Stimulated activated CD4-positive, alpha-beta T cell treated with anti-CD3 and anti-CD28 coated beads, Interleukin-15, amount 100 ng/mL, for 48 hours (primary cell): ENCODE data around the gene LARGE1.
A peak's percentile ranks its signal among the peaks of the same experiment; 100 is the strongest.
"Not testable (repeated sequence)": the region's sequence is repeated elsewhere in the genome, so short reads cannot be mapped to it uniquely, and the experiment has no call there.

ENCODE experiments used
- DNase-seq, 2 donors: peaks; one replicate each; pipeline ENCODE4 v3.0.0-alpha.2; 2020; ENCODE audit warnings: low read depth in 2 of 2

The LARGE1 gene

DNA sequence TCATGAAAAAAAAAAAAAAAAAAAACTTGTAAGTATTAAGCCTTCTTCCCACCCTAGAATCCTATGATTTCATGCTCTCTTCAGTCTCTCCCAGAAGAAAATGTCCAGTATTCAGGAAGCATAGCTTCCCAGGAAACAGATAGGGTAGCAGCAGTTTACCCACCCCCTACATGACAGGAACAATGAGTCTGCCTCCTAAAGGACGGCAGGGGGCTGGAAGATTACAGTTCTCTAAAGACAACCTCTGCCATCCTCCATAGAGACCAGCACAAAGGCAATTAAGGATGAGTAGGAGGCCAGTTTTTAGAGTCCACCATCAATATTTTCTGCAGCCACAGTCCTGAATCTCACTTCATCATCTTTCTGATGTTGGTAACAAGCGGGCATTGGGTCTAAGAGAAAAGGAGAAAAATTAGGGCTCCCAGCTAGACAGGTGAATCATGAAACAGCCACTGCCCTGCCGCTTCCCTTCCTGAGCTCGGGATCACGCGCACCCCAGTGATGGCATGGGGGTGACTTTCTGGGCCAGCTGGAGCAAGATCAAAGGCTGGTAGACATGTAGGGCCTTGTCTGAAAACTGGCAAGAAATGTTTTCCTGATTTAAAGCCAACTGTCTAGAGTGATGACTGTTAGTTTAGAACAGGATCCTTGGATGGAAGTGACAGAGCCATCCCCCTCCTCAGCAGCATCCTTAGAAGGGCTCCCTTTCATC, 322.8 kb downstream of the LARGE1 start:
- no peak for DNase-seq

DNA sequence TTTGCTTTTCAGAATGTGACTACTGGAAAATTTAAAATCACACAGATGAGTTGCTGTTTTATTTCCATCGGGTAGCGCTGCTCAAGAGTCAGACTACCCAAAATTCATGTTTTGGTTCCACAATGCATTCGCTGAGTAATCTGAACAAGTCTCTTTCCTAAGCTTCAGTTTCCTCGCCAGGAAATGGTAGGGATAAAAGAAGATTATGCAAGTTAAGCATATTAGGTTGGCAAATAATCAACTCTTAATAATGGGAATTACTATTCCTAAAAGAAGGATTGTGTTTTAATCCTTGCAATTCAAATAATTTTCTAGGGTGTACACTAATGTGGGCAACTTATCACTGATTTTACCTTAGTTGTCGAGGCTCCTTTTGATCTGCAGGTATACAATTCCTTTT, 326.5 kb downstream of the LARGE1 start:
- no peak for DNase-seq

DNA sequence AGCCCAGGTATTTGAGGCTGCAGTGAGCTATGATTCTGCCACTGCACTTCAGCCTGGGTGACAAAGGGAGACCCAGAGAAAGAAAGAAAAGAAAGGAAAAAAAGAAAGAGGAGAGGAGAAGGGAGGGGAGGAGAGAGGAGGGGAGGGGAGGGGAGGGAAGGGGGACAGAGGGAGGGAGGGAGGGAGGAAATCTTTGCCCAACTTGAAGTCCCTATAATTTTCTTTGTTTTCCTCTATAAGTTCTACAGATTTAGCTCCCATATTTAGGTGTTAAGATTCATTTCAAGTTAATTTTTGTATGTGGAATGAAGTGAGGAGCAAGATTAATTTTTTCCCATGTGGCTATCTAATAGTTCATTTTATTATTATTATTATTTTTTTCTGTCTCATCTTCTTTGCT, 328.3 kb downstream of the LARGE1 start:
- DNase-seq = no peak

DNA sequence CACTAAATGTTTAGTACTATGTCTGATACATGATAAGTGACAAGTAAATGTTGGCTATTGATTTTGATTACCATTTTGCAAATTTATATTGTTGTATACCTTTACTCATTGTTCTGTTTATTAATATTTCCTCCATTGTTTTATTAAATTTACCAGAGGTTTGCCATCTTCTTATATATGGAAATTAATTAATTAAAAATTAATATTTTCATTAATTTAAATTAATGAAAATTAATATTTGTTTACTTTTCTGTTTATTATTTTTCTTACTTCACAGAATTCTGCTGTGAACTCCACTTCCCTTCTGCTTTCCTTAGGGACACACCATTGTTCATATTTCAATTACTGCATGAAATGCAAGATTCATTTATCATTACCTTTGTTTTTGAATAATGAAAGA, 331.0 kb downstream of the LARGE1 start:
- no peak for DNase-seq

DNA sequence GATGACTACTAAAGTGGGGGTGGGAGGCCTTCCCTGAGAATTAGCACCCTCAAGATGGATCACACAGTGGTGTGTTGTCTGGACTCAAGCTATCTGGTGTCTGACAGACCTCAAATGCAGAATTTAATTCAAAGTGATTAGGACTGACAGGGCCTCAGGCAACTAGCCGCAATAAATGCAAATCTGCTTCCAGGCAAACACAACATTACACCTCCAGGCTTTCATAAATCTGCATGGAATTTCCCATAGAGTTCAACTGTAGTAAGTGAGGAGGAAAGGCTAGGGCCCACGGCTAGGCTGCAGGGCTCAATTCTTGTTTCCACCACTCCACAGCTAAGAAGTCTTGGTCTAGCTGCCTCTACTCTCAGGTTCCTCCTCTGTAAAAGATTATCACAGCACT, 331.4 kb downstream of the LARGE1 start:
- DNase-seq = no peak

DNA sequence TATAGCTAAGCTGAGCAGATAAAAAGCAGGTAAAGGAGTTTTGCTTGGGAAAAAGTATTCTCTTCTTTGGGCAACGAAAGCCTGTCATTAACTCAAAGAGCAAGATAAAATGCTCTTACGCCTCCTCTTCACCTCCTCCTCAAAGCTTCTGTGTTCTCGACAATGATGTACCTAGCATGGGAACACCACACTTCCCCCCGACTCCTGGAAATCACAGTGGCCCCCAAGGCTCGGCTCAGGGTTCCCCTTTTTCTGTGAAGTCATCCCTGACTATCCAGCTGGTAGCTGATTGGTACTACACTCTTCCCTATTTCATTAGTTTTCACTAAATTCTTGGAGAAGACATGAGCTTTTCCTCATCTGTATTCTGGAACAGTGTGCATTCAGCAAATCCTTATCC, 336.1 kb downstream of the LARGE1 start:
- no peak for DNase-seq

DNA sequence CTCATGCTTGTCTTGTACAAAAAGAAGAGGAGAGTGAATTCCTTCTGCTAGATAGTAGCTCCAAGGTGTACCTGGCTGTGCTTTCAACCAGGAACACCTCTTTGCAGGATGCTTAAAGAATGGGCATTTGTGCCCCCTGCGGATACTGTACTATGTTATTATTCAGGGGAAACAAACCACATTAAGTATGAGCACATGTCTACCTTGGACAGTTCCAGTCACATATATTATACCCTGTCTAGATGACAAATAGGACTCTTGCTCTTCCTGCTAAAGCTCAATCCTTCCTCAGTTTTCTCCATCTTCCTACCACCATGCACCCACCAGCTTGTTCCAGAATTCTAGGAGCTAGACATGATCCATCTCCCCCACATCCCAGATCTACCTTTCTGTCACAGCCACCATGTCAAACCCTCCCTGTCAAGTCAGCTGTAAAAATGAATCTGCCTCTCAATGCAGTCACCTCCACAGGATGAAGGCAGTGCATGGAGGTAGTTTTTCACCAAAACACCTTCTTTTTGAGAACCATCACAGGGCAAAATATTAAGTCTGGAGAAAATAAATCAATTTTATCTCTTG, 337.4 kb downstream of the LARGE1 start:
- DNase-seq = no peak

DNA sequence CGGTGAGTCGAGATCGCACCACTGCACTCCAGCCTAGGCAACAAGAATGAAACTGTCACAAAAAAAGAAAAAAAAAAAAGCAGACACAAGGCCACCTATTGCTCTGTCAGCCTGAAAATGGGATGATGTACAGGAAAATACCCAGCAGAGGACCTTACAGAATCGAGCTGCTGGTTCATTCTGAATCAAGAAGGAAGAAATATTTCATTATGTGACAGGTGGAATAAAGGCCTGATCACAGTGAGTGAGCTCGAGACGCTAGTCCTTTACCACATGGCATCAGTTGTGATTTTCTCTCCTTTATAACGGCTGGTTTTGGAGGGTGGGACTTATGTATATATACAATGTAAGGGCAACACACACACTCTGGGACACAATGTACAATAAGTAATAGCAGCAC, 340.0 kb downstream of the LARGE1 start:
- DNase-seq = no peak

DNA sequence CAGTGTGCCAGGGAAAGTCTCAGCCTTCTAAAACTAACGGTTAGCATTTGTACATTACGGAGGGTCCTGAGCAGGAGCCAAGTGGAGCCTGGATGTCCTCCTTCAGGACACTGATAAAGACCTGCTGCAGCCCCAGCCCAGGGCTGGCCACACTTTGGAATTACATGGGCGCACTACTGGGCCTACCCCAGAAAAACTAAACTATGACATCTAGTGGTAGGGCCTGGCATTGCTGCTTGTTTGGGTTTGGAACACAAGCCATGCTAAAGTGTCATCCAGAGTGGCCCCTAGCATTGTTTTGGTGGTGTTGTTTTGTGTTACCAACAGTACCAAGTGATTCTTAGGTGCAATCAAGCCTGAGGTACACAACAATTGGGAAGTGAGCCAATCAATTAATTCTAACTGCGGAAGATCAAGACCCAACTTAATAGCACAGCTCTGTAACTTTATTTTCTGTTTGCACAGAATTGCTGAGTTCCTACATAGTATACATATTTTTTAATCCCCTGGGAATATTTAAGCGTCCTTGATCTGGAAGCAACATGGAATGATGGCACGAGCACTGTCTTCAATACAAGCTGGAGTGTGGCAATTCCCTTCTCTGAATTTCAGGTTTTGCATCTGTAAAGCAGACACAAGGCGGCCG, 340.7 kb downstream of the LARGE1 start:
- DNase-seq = peak; percentile 4 to 24

DNA sequence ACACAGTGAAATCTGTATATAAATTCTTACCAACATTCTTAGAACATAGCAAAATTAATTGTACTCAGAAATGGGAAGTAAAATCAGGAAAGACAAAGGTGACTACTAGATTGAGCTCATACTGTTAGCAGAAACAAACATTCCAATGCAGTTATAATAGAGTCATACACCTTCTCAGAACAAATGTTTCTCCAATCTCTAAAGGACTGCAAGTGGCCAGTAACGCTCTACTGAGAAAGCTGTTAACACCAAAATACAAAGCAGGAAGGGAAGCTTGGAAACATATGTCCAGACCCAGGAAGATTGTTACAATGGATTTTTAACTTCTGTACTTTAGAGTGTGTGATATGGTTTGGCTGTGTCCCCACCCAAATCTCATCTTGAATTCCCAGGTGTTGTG, 341.5 kb downstream of the LARGE1 start:
- DNase-seq = no peak

DNA sequence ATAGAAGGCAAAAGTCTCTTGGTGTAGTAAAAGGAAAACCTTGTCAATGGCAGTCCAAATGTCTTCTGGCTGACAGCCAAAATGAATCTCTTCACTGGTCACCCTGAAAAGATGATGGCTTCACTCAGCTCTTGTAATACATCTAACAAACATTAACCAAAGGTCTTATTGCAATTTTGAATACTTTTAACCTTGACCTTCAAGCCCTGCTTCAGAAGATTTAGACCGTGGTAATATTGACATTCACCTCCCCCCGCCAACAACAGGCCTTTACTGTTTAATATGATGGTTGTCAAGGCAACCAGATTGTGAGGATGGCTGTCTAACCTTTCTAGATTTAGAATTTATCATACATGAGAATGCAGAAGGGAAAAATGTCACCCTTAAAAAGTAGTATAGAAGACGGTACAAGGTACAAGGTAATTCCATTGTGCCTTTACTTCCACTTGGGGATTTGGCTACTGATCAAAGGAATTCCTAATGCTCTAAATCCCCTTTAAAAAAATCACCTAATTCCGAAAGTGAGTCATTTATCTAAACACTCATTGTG, 342.3 kb downstream of the LARGE1 start:
- DNase-seq = no peak

DNA sequence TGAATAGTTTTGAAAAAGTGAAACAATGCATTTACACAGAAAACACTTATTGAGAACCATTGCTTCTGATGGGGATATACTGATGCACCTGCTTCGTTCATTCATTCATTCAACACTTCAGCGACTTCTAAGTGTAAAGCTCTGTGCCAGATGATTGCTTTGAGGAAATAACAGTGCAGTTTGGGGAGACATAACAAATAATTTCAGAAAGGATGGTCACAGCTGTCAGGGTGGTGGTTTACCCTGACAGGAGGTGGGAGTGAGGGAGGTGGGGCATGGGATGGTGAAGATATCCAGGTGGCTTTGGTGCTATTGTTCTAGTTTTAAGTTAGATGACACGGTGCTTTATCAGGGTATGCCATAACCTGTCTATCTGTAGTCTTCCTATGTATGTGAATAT, 344.1 kb downstream of the LARGE1 start:
- DNase-seq = no peak

DNA sequence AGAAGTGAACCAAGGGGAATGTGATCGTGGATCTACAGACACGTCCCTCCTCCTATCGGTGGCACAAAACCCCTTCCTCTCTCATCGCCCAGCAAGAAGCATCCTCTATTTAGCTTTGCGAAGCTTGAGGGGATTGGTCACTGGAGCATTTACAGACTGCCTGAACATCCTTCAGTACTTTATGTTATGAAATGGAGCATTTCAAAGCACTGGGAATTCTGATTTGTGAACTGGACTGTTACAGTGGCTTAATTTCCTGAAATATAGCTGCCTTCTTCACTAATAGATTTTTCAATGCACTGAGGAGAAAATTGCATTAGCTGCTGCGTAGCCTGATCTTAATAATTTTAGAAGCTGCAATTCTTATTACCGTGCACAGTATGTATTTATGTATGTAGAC, 344.5 kb downstream of the LARGE1 start:
- no peak for DNase-seq

DNA sequence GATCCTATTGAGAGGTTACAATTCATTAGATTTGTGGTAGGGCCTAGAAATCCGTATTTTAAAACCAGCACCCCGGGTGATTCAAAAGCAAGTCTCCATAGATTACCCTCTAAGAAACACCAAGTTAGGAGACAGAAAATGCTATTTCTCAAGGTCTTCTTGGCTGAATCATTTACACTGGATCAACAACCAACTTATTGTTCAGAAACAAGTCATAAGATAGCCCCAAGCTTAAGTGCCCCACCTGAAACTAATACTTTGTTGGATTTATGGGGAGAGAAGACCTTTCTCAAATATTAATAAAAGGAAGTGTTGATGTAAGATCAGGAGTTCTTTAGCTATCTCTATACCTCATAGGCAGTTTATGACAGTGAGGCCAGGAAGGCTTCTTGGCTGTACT, 345.2 kb downstream of the LARGE1 start:
- DNase-seq = no peak

DNA sequence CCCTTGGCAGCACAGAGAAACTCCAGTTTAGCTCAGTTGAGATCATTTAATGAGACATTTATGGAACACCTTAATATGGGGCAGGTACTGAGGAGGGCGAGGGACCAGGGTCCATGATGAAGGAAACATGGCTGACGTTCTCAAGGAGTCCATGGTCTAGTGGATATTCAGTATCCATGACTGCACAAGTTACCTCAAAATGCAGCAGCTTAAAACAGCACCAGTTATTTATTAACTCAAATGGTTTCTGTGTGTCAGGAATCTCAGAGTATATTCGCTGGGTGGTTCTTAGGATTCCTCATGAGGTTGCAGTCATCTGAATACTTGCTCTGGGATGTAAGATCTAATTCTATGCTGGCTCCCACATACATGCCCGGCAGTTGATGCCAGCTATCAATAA, 346.8 kb downstream of the LARGE1 start:
- no peak for DNase-seq

DNA sequence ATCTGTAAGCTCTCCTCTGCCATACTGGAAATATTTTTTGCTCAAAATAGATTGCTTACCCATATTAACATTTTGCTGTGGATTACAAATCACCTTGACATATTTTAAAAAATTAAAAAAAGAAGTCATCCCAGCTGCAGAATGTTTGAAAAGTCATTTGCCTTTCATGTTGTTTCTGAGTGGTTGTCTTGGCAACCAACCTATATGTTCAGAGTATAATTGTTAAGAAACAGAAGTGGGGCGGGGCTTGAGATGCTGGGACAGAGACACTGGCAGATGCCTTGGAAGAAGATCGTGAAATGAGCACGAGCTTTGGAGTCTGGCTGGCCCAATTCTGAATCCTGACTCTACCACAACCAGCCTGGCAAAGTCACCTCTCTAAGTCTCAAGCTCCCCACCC, 348.2 kb downstream of the LARGE1 start:
- no peak for DNase-seq

DNA sequence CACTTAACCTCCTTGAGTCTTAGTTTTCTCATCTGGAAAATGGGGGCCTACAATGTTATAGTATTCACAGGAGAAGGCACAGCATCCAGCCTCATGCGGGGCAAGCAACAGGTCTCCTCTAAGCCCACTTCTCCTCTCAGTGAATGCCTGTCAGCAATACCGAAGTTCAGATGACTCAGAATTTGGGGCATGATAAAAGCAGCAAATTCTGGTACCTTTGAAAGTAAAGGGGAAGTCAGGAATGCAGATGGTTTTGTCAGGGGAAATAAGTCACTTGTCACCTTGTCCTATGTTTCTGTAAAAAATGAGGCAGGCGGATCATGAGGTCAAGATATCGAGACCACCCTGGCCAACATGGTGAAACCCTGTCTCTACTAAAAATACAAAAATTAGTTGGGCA, 350.2 kb downstream of the LARGE1 start:
- no peak for DNase-seq

DNA sequence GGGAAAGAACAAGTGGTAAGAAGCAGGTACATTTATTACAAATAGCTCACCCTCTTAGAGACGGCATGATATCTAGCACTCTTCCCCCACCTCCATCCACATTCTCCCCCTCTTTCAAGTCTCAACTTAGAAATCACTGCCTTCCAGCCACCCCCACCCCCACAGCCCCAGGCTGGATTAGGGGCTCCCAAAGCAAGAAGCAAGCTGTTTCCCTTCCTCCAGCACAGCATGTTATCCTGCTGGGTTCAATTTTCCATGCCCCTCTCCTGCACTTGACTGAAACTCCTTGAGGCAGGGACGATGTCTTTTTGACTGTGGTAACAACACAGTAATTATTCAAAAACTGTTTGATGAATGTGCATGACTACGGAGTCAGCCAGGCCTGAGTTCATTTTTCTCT, 350.7 kb downstream of the LARGE1 start:
- no peak for DNase-seq

DNA sequence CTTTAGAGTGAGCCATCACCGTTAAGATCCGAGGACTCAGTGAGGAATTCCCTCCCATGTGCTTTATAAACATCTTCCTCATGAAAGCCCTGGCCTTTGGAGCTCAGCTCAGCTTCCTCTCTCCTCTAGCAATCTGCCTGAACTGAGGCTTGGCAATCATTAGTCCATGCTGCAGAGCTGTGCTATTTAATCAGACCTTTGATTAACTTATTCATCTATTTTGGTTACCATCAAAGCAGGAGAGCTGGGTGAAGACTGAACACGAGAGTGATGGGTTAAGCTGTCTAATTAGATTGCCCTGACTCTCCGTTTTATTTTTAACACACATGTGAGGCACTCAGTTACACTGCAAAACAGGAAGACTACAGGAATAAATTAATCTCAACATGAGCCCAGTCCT, 351.3 kb downstream of the LARGE1 start:
- no peak for DNase-seq

DNA sequence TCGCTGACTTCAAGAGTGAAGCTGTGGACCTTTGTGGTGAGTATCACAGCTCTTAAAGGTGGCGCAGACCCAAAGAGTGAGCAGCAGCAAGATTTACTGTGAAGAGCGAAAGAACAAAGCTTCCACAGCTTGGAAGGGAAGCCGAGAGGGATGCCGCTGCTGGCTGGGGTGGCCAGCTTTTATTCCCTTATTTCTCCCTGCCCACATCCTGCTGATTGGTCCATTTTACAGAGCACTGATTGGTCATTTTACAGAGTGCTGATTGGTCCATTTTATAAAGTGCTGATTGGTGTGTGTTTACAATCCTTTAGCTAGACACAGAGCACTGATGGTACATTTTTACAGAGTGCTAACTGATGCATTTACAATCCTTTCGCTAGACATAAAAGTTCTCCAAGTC, 353.8 kb downstream of the LARGE1 start:
- DNase-seq = not testable (repeated sequence)

DNA sequence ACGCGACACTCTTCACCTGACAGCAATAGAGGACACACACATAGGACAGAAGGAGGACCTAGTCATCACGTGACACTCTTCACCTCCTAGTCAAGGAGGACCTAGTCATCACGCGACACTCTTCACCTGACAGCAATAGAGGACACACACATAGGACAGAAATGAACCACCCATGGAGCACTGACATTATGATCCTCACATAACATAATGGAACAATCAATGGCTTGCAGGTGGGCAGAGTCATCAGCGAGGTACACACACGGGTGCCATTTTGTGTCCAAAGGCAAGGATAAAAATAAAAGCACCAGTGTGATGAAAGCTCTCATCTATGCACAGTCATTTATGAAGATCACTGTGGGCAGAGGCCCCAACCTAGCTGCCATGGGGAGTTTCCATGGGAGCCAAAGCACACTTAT, 354.7 kb downstream of the LARGE1 start:
- DNase-seq = peak in 1 of 2 donors; percentile 11

DNA sequence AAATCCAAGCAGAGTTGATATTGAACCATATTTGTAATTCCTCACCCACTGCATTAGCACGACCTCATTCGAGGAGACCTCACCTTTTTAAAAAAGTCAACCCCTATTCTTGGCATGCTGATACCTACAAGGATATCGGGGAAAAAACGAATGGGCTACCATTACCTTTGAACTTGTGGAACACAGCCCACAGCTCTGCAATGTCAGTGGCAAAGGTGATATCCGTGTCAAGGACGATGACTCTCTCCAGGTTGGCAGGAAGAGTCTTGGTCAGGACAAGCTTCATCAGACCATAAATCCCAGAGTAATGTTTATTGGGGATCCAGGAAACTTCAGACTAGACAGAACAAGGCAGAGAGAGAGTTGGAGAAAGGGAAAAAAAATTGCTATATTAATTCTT, 355.6 kb downstream of the LARGE1 start:
- no peak for DNase-seq
